T-helper 22 cell (primary cell): Measurements from ENCODE around the gene HTRA3.

Experiments
- DNase-seq: peaks from one replicate; pipeline ENCODE4 v3.0.0-alpha.2; 2020; ENCODE audit warnings: low read depth

The HTRA3 gene

GRCh38 chr4:8234715-8235114, 34.8 kb upstream of the HTRA3 start:
- no peak for DNase-seq

- DNase-seq = no peak
Observed at GRCh38 chr4:8235224-8235623, 34.3 kb upstream of the HTRA3 start.

GRCh38 chr4:8235686-8236085, 33.9 kb upstream of the HTRA3 start:
- DNase-seq = no peak

- DNase-seq = no peak
Observed at GRCh38 chr4:8236106-8236919, 33.2 kb upstream of the HTRA3 start.

GRCh38 chr4:8236920-8237195, 32.7 kb upstream of the HTRA3 start:
- DNase-seq = no peak

GRCh38 chr4:8237256-8237989, 32.1 kb upstream of the HTRA3 start:
- no peak for DNase-seq

- DNase-seq = no peak
Observed at GRCh38 chr4:8238036-8238511, 31.5 kb upstream of the HTRA3 start.

GRCh38 chr4:8238515-8239053, 31.0 kb upstream of the HTRA3 start:
- DNase-seq = no peak

GRCh38 chr4:8239226-8239625, 30.3 kb upstream of the HTRA3 start:
- no peak for DNase-seq

GRCh38 chr4:8239661-8240060, 29.9 kb upstream of the HTRA3 start:
- DNase-seq = no peak

- DNase-seq = no peak
Observed at GRCh38 chr4:8240211-8241041, 29.1 kb upstream of the HTRA3 start.

GRCh38 chr4:8241211-8241779, 28.3 kb upstream of the HTRA3 start:
- DNase-seq = no peak

- DNase-seq = peak; percentile 40
Observed at GRCh38 chr4:8241895-8242696, 27.5 kb upstream of the HTRA3 start.

- DNase-seq = no peak
Observed at GRCh38 chr4:8242782-8243560, 26.6 kb upstream of the HTRA3 start.

GRCh38 chr4:8244001-8244757, 25.4 kb upstream of the HTRA3 start:
- no peak for DNase-seq

- DNase-seq = no peak
Observed at GRCh38 chr4:8244931-8245460, 24.6 kb upstream of the HTRA3 start.

GRCh38 chr4:8245884-8246833, 23.4 kb upstream of the HTRA3 start:
- DNase-seq = no peak
